SK-N-SH (cell line): ENCODE measurements around the gene MAPK8IP1. TPM values are rescaled to one million over a fixed set of nuclear protein-coding genes. Genes with fewer than 3 reads are reported as not detected.

Experiments
- CTCF ChIA-PET: fragments of 300-600, 350-600 bp; formaldehyde crosslinking; extraction: SDS; loops from one replicate; lab custom pipeline; 2021; lab: Yijun Ruan, JAX
- POLR2A ChIA-PET: fragments of 350-600 bp; sonication (Branson Sonifier 250); formaldehyde crosslinking; extraction: SDS; loops from one replicate; lab custom pipeline; 2020; ENCODE audit warnings: antibody characterized with exemption, inconsistent platforms; lab: Yijun Ruan, JAX
- DNase-seq: peaks from one replicate; pipeline ENCODE4 v3.0.0; 2012
- H2AFZ ChIP-seq: fragments of 200-600 bp; sonication (generic); 2 replicates; pipeline ENCODE4 v1.8.1; 2016; ENCODE audit warnings: antibody characterized with exemption, mild to moderate bottlenecking, low read depth
- H3F3A ChIP-seq: fragments of 200-600 bp; sonication (generic); replicated peaks from 2 replicates; pipeline ENCODE3; 2016; ENCODE audit warnings: antibody characterized with exemption, mild to moderate bottlenecking; ENCODE audit not compliant: insufficient read depth
- H3K27ac ChIP-seq, 2 experiments: fragments of 200-500 bp in 1 of 2; fragments of 200-600 bp in 1 of 2; sonication (Bioruptor generic) in 1 of 2; sonication (generic), shearing (Covaris generic) in 1 of 2; 2 replicates each; pipeline versions ENCODE4 v1.5.1 to v1.6.1; 2014 to 2016; ENCODE audit warnings: low read depth in 2 of 2, inconsistent platforms in 1 of 2, low read length in 1 of 2, mild to moderate bottlenecking in 1 of 2, mixed read lengths in 1 of 2
- H3K27me3 ChIP-seq: fragments of 200-600 bp; sonication (generic), shearing (Covaris generic); 2 replicates; pipeline ENCODE4 v1.6.1; 2016; ENCODE audit warnings: mixed run types; ENCODE audit not compliant: insufficient read depth
- H3K36me3 ChIP-seq, 2 experiments: fragments of 200-500 bp in 1 of 2; fragments of 200-600 bp in 1 of 2; sonication (Bioruptor generic) in 1 of 2; sonication (generic) in 1 of 2; replicated peaks in 1 of 2; 2 replicates each; pipeline versions ENCODE3 to v1.5.1; 2014 to 2016; ENCODE audit warnings: low read length in 1 of 2, mild to moderate bottlenecking in 1 of 2; ENCODE audit not compliant: insufficient read depth in 2 of 2, control insufficient read depth in 1 of 2
- H3K4me1 ChIP-seq, 2 experiments: fragments of 200-500 bp in 1 of 2; fragments of 200-600 bp in 1 of 2; sonication (Bioruptor generic) in 1 of 2; sonication (generic), shearing (Covaris generic) in 1 of 2; 2 replicates each; pipeline versions ENCODE4 v1.5.1 to v1.6.1; 2014 to 2016; ENCODE audit warnings: low read depth in 1 of 2, low read length in 1 of 2, mixed run types in 1 of 2; ENCODE audit not compliant: insufficient read depth in 2 of 2, control insufficient read depth in 1 of 2
- H3K4me2 ChIP-seq: fragments of 200-600 bp; sonication (generic), shearing (Covaris generic); 2 replicates; pipeline ENCODE4 v1.6.1; 2017; ENCODE audit warnings: mixed run types
- H3K4me3 ChIP-seq, 2 experiments: fragments of 200-500 bp in 1 of 2; fragments of 200-600 bp in 1 of 2; sonication (Bioruptor generic) in 1 of 2; sonication (generic), shearing (Covaris generic) in 1 of 2; 2 replicates each; pipeline versions ENCODE4 v1.5.1 to v1.8.1; 2014 to 2016; ENCODE audit warnings: low read depth in 2 of 2, inconsistent platforms in 1 of 2, low read length in 1 of 2, mild to moderate bottlenecking in 1 of 2, mixed read lengths in 1 of 2, moderate library complexity in 1 of 2
- H3K79me2 ChIP-seq: fragments of 200-600 bp; sonication (generic); 2 replicates; pipeline ENCODE4 v1.8.1; 2017; ENCODE audit warnings: mild to moderate bottlenecking; ENCODE audit not compliant: insufficient read depth
- H3K9ac ChIP-seq: fragments of 200-600 bp; sonication (generic); 2 replicates; pipeline ENCODE4 v1.6.1; 2017; ENCODE audit warnings: mixed run types
- H3K9me2 ChIP-seq: fragments of 200-600 bp; sonication (generic); 2 replicates; pipeline ENCODE4 v1.6.1; 2017; ENCODE audit warnings: mixed run types
- H3K9me3 ChIP-seq: fragments of 200-600 bp; sonication (generic); 2 replicates; pipeline ENCODE4 v1.6.1; 2017; ENCODE audit warnings: mixed run types, mild to moderate bottlenecking, moderate library complexity
- H4K20me1 ChIP-seq: fragments of 200-600 bp; sonication (generic); 2 replicates; pipeline ENCODE4 v1.6.1; 2017; ENCODE audit warnings: mild to moderate bottlenecking, mixed run types; ENCODE audit not compliant: insufficient read depth
- CHD2 ChIP-seq: fragments of 150-350 bp; IDR thresholded peaks from 2 replicates; pipeline ENCODE4 v1.6.1; 2018; ENCODE audit warnings: low read length; ENCODE audit not compliant: partially characterized antibody
- ELF1 ChIP-seq: IDR thresholded peaks from 2 replicates; pipeline ENCODE4 v1.4.0; 2012
- EZH2phosphoT487 ChIP-seq: fragments of 200-600 bp; sonication (generic); IDR thresholded peaks from 2 replicates; pipeline ENCODE4 v1.6.1; 2017; ENCODE audit warnings: low read depth, mixed run types, mild to moderate bottlenecking, antibody characterized with exemption, moderate library complexity, borderline replicate concordance
- FOXJ3 ChIP-seq: sonication (generic); formaldehyde crosslinking; IDR thresholded peaks from 2 replicates; pipeline ENCODE4 v1.5.1; 2020; ENCODE audit warnings: mild to moderate bottlenecking, missing genetic modification reagents
- GATA2 ChIP-seq: sonication (generic); formaldehyde crosslinking; IDR thresholded peaks from 2 replicates; pipeline ENCODE4 v1.5.0; 2020; ENCODE audit warnings: mild to moderate bottlenecking, missing genetic modification reagents
- MEF2A ChIP-seq: IDR thresholded peaks from 2 replicates; pipeline ENCODE4 v1.4.0; 2012; ENCODE audit warnings: low read depth, borderline replicate concordance
- MXI1 ChIP-seq: IDR thresholded peaks from 2 replicates; pipeline ENCODE4 v1.6.1; 2012; ENCODE audit warnings: mild to moderate bottlenecking, low read depth, low read length, improper control_type of control experiment
- NFIC ChIP-seq: IDR thresholded peaks from 2 replicates; pipeline ENCODE4 v1.4.0; 2012; ENCODE audit warnings: borderline replicate concordance
- NRF1 ChIP-seq: IDR thresholded peaks from 2 replicates; pipeline ENCODE4 v1.6.1; 2012; ENCODE audit warnings: low read depth, mild to moderate bottlenecking, low read length
- RAD21 ChIP-seq: IDR thresholded peaks from 2 replicates; pipeline ENCODE4 v1.6.1; 2012; ENCODE audit warnings: mild to moderate bottlenecking, low read length
- SIN3A ChIP-seq: IDR thresholded peaks from 2 replicates; pipeline ENCODE4 v1.6.1; 2012; ENCODE audit warnings: low read depth, mild to moderate bottlenecking, low read length, moderate library complexity, borderline replicate concordance
- TEAD4 ChIP-seq: IDR thresholded peaks from 2 replicates; pipeline ENCODE4 v1.4.0; 2012; ENCODE audit warnings: mild to moderate bottlenecking, borderline replicate concordance; ENCODE audit not compliant: insufficient read depth
- USF2 ChIP-seq: fragments of 150-350 bp; IDR thresholded peaks from 2 replicates; pipeline ENCODE4 v1.6.1; 2017; ENCODE audit warnings: antibody characterized with exemption, low read length, low read depth, borderline replicate concordance
- YY1 ChIP-seq: IDR thresholded peaks from 2 replicates; pipeline ENCODE4 v1.4.0; 2012; ENCODE audit warnings: low read depth, mild to moderate bottlenecking
- ZBTB33 ChIP-seq: IDR thresholded peaks from 2 replicates; pipeline ENCODE4 v1.4.0; 2012; ENCODE audit warnings: low read depth, borderline replicate concordance
- WGBS: methylation state at CpG from one replicate; pipeline ENCODE4 v1.1.6; 2017; ENCODE audit warnings: low lambda C conversion rate; 5-methylcytosine and 5-hydroxymethylcytosine counted together
- polyA plus RNA-seq, 3 experiments: library from polyadenylated mRNA; depleted of rRNA; stranded (reverse); fragments of >200 nt; gene quantifications; 2 replicates each; pipeline ENCODE4 v1.2.3, GENCODE V29; 2012
- TF ChIP-seq, protein P1 (sequence below): IDR thresholded peaks from 2 replicates; pipeline ENCODE4; 2012

The MAPK8IP1 gene
- polyA plus RNA-seq, 1 of the 3 experiments (the other 2 are of a cell fraction): 12.5 TPM

- Histone ChIP-seq H3K27ac (no peak overlapping the region), H3K4me3 (peak overlapping the region in 1 of 2 experiments; percentile 45; a peak in 2 of 4 replicates), H3K27me3 (no peaks in the 10 kb centered on the region), H3K9ac (no peak overlapping the region), H3K9me3 (no peaks in the 10 kb centered on the region), H3K4me2 (peak overlapping the region; percentile 50; the same call in 1 of the 2 replicates), H3F3A (peaks cover 4% of the 10 kb centered on the region), H4K20me1 (no peaks in the 10 kb centered on the region), H2AFZ (no peak overlapping the region), H3K9me2 (no peaks in the 10 kb centered on the region), H3K4me1 (peaks cover 2 to 9% of the 10 kb centered on the region in 2 experiments; a peak in 3 of 4 replicates), H3K36me3 (no peaks in the 10 kb centered on the region), H3K79me2 (peaks cover 8% of the 10 kb centered on the region)
- peak; percentile 60 for DNase-seq
- ChIA-PET CTCF (interaction anchor here (6.2 kb wide), 1 partner anchor 49 kb away, joined by 35 read pairs; no protein-coding TSS in a partner anchor), POLR2A (no interaction called here)
- 89% methylated on average over 21 of the region's 54 CpGs for WGBS
- TF ChIP-seq CHD2 (no peak), NRF1 (no peak), GATA2 (no peak), YY1 (no peak), ZBTB33 (no peak), EZH2phosphoT487 (no peak), TEAD4 (no peak), RAD21 (no peak), ELF1 (no peak), MXI1 (no peak), NFIC (no peak), FOXJ3 (CRISPR knock-in tag) (no peak), USF2 (no peak), MEF2A (no peak), SIN3A (no peak)
- TF ChIP-seq, protein P1, sequence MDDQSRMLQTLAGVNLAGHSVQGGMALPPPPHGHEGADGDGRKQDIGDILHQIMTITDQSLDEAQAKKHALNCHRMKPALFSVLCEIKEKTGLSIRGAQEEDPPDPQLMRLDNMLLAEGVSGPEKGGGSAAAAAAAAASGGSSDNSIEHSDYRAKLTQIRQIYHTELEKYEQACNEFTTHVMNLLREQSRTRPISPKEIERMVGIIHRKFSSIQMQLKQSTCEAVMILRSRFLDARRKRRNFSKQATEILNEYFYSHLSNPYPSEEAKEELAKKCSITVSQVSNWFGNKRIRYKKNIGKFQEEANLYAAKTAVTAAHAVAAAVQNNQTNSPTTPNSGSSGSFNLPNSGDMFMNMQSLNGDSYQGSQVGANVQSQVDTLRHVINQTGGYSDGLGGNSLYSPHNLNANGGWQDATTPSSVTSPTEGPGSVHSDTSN: no peak
Observed at GRCh38 chr11:45921561-45922424, 36.3 kb downstream of the MAPK8IP1 start.
